Stimulated activated CD8-positive, alpha-beta memory T cell treated with anti-CD3 and anti-CD28 coated beads, Interleukin-15, amount 100 ng/mL, for 1 hour (primary cell): Measurements from ENCODE around the gene SLC39A5.
"Not testable (repeated sequence)": the region's sequence is repeated elsewhere in the genome, so short reads cannot be mapped to it uniquely, and the experiment has no call there.

Experiments used
- DNase-seq: peaks from one replicate; pipeline ENCODE4 v3.0.0-alpha.2; 2020; ENCODE audit warnings: low read depth

Gene SLC39A5

GRCh38 chr12:56278905-56279304 is 49.1 kb downstream of the SLC39A5 start:
- no peak for DNase-seq

- no peak for DNase-seq
Measured at GRCh38 chr12:56280849-56281248, 51.0 kb downstream of the SLC39A5 start.

DNA sequence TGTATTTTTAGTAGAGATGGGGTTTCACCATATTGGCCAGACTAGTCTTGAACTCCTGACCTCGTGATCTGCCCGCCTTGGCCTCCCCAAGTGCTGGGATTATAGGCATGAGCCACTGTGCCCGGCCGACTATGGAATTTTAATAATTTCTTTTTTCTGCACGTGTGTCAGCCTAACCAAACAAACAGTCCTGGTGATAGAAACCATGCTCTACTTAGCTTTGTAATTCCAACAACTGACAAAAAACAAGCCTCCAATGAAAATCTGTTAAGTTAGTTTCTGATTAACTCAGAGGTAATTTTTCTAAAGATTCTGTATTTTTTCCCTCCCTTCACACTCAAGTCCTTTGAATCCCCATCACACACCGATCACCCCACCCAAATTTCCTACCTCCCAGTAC is 52.2 kb downstream of the SLC39A5 start:
- DNase-seq, result no peak

DNA sequence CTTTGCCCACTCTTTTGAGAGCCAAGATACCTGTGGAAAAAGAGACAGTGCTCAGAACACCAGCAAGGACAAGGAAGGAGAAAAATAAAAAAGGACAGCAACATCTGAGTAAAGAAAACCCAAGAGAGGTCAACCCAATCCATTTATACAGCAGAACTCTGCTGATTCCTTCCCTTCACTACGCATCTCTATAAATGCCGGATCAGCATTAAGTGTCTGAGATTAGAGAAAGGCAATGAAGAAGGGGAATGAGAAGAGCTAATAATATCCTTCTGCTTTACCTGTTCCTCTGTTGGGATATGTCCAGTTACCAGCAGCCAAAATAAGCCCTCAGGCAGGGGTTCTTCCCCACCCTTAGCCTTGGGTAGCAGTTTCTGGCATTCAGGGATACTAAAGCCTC is 52.7 kb downstream of the SLC39A5 start:
- no peak for DNase-seq

DNA sequence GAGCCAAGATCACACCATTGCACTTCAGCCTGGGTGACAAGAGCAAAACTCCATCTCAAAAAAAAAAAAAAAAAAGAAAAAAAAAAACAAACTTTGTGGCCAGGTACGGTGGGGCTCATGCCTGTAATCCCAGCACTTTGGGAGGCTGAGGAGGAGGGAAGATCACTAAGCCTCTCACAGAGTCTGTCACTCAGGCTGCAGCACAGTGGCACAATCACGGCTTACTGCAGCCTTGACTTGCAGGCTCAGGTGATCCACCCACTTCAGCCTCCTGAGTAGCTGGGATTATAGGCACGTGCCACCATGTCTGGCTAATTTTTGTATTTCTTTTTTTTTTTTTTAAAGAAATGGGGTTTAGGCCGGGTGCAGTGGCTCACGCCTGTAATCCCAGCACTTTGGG is 54.4 kb downstream of the SLC39A5 start:
- DNase-seq, result not testable (repeated sequence)

DNA sequence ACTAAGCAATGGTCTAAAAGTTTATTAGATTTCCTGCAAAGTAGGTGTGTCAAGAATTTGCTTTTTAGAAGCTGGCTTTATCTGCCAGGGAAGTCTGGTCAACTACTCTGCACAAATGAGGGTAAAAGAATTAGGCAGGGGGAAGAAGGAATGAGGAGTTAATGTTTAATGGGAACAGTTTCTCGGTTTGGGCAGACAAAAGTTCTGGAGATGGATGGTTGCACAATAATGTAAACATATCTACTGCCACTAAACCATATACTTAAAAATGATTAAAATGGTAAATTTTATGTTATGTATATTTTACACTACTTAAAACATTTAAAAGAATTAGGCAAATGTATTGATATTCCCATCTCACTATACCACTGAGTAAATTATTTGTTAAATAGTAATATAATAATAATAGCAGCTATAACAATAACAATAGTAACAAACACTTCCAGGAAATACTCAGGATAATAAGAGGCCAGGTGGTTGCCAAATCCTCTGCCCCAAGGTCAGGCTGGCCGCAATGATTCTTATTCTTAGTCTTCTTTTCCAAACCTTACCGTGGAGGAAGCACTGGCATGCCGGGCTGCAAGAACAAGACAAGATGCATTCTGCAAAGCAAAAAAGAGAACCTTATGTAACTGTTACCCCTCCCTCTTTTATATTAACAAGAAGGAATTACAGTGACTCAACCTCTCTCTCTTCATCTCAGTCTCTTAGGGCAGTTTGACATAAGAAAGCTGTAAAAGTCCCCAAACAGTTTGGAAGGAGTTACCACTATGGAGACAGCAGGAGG is 56.4 kb downstream of the SLC39A5 start:
- DNase-seq, result no peak
